DND-41 (cell line): ENCODE data around the gene KIF17.
A peak's percentile ranks its signal among the peaks of the same experiment; 100 is the strongest.

ENCODE experiments used
- ATAC-seq: fragments of 200-7000 bp; cut with Tn5 transposase; 3 replicates; pipeline ENCODE4 v1.9.1; 2021; ENCODE audit warnings: low read depth; ENCODE audit not compliant: insufficient read depth
- DNase-seq: peaks from one replicate; pipeline ENCODE4 v3.0.0-alpha.2; 2020
- H2AFZ ChIP-seq: 2 replicates; pipeline ENCODE4 v1.6.0; 2012; ENCODE audit warnings: low read depth, low read length
- H3K27ac ChIP-seq: 2 replicates; pipeline ENCODE4 v1.5.1; 2012; ENCODE audit warnings: low read length, inconsistent platforms
- H3K27me3 ChIP-seq: fragments of 200-600 bp; sonication (generic); 2 replicates; pipeline ENCODE4 v1.6.0; 2012; ENCODE audit warnings: low read length, mild to moderate bottlenecking, inconsistent platforms; ENCODE audit not compliant: insufficient read depth, poor library complexity
- H3K36me3 ChIP-seq: 2 replicates; pipeline ENCODE4 v1.5.1; 2012; ENCODE audit warnings: low read length, inconsistent platforms; ENCODE audit not compliant: insufficient read depth
- H3K4me1 ChIP-seq: 2 replicates; pipeline ENCODE4 v1.5.1; 2012; ENCODE audit warnings: mild to moderate bottlenecking, low read length; ENCODE audit not compliant: insufficient read depth
- H3K4me2 ChIP-seq: 2 replicates; pipeline ENCODE4 v1.6.0; 2012; ENCODE audit warnings: mild to moderate bottlenecking, moderate library complexity, low read length, inconsistent platforms; ENCODE audit not compliant: insufficient read depth
- H3K4me3 ChIP-seq, 2 experiments: fragments of 200-600 bp in 1 of 2; shearing (Covaris generic) in 1 of 2; 2 replicates each; pipeline ENCODE4 v1.5.1; 2012 to 2016; ENCODE audit warnings: inconsistent platforms in 2 of 2, low read length in 2 of 2, mild to moderate bottlenecking in 2 of 2, low read depth in 1 of 2, moderate library complexity in 1 of 2
- H3K79me2 ChIP-seq: 2 replicates; pipeline ENCODE4 v1.6.0; 2012; ENCODE audit warnings: low read length, inconsistent platforms; ENCODE audit not compliant: insufficient read depth
- H3K9ac ChIP-seq: 2 replicates; pipeline ENCODE4 v1.6.0; 2012; ENCODE audit warnings: low read depth, mild to moderate bottlenecking, inconsistent platforms, low read length, moderate library complexity
- H3K9me3 ChIP-seq: 2 replicates; pipeline ENCODE4 v1.5.1; 2012; ENCODE audit warnings: low read length, moderate library complexity, mild to moderate bottlenecking, inconsistent platforms; ENCODE audit not compliant: insufficient read depth, severe bottlenecking
- H4K20me1 ChIP-seq: 2 replicates; pipeline ENCODE4 v1.6.0; 2012; ENCODE audit warnings: low read length; ENCODE audit not compliant: insufficient read depth
- CTCF ChIP-seq: IDR thresholded peaks from 2 replicates; pipeline ENCODE4 v1.5.1; 2012; ENCODE audit warnings: borderline replicate concordance, low read length, moderate library complexity, mild to moderate bottlenecking; ENCODE audit not compliant: poor library complexity, severe bottlenecking; ENCODE audit errors: extremely low read depth
- EZH2 ChIP-seq: IDR thresholded peaks from 3 replicates; pipeline ENCODE4 v1.6.1; 2012; ENCODE audit warnings: borderline replicate concordance, low read depth, mild to moderate bottlenecking, moderate library complexity, low read length, inconsistent platforms; ENCODE audit not compliant: severe bottlenecking

Gene KIF17

GRCh38 chr1:20733360-20733975 lies 15.7 kb upstream of the KIF17 start:
- H3K9ac ChIP-seq, result no peak overlapping the region
- no peak overlapping the region for H3K27ac ChIP-seq
- 0 out of 3 replicates have a peak, but pooled peaks have one; percentile 7 for ATAC-seq
- no peaks in the 10 kb centered on the region for H3K79me2 ChIP-seq
- H3K36me3 ChIP-seq, result peaks cover 12% of the 10 kb centered on the region
- H2AFZ ChIP-seq, result no peak overlapping the region
- no peaks in the 10 kb centered on the region for H3K4me1 ChIP-seq
- H3K4me3 ChIP-seq, result no peak overlapping the region
- peaks cover 12% of the 10 kb centered on the region for H3K27me3 ChIP-seq
- TF ChIP-seq EZH2, result no peak
- TF ChIP-seq CTCF, result no peak
- H3K9me3 ChIP-seq, result no peaks in the 10 kb centered on the region
- H3K4me2 ChIP-seq, result no peak overlapping the region
- peaks cover 12% of the 10 kb centered on the region; the same call in 1 of the 2 replicates for H4K20me1 ChIP-seq
- DNase-seq, result no peak

- ATAC-seq (no peak), DNase-seq (no peak)
- Histone ChIP-seq H3K4me2 (peak within 1 kb of the TSS; percentile 44), H3K27me3 (peaks cover 12% of the 10 kb centered on the region), H3K36me3 (peaks cover 5% of the 10 kb centered on the region; the same call in 1 of the 2 replicates), H3K27ac (no peak within 1 kb of the TSS), H3K4me1 (no peaks in the 10 kb centered on the region), H4K20me1 (peaks cover 12% of the 10 kb centered on the region; the same call in 1 of the 2 replicates), H3K79me2 (no peaks in the 10 kb centered on the region), H2AFZ (no peak within 1 kb of the TSS), H3K9ac (no peak within 1 kb of the TSS), H3K4me3 (0 out of 4 replicates have a peak within 1 kb of the TSS, but pooled peaks of 1 of the 2 experiments have one; percentile 6), H3K9me3 (no peaks in the 10 kb centered on the region)
- TF ChIP-seq EZH2 (no peak), CTCF (peak; percentile 33)
Observed at GRCh38 chr1:20732588-20733359, 15.0 kb upstream of the KIF17 start, which contains the start of gene SH2D5. TSS of gene SH2D5 (minus strand) at chr1:20732703. CDS start at chr1:20728044, 4,659 bp downstream.

- Histone ChIP-seq H4K20me1 (peaks cover 9% of the 10 kb centered on the region; the same call in 1 of the 2 replicates), H3K4me2 (peak overlapping the region; percentile 44), H3K4me3 (0 out of 4 replicates have a peak overlapping the region, but pooled peaks of 1 of the 2 experiments have one; percentile 6), H3K4me1 (no peaks in the 10 kb centered on the region), H2AFZ (no peak overlapping the region), H3K27ac (no peak overlapping the region), H3K36me3 (no peaks in the 10 kb centered on the region), H3K27me3 (peaks cover 12% of the 10 kb centered on the region), H3K79me2 (no peaks in the 10 kb centered on the region), H3K9me3 (no peaks in the 10 kb centered on the region), H3K9ac (no peak overlapping the region)
- peak; percentile 37 for DNase-seq
- TF ChIP-seq CTCF, result no peak
- TF ChIP-seq EZH2, result no peak
- ATAC-seq, result peak; percentile 67
Observed at GRCh38 chr1:20732071-20732587, 14.3 kb upstream of the KIF17 start.
